AG04450 (cell line): ENCODE data around the gene ST3GAL5. TPM values are rescaled to one million over a fixed set of nuclear protein-coding genes. Genes with fewer than 3 reads are reported as not detected.
"Not testable (repeated sequence)": the region's sequence is repeated elsewhere in the genome, so short reads cannot be mapped to it uniquely, and the experiment has no call there.

Experiments used
- CTCF ChIA-PET: fragments of 300-600, 350-600 bp; formaldehyde crosslinking; extraction: SDS; loops from one replicate; lab custom pipeline; 2022; ENCODE audit warnings: antibody characterized with exemption, inconsistent platforms; lab: Charles Lee
- POLR2A ChIA-PET: fragments of 350-600 bp; formaldehyde crosslinking; extraction: SDS; loops from one replicate; lab custom pipeline; 2021; ENCODE audit warnings: antibody characterized with exemption, inconsistent platforms; lab: Yijun Ruan, JAX
- DNase-seq: peaks from one replicate; pipeline ENCODE4 v3.0.0-alpha.2; 2011; ENCODE audit warnings: low read depth, low spot score
- H3K27ac ChIP-seq: one replicate; pipeline ENCODE4 v1.5.1; 2012; ENCODE audit warnings: low read depth, low read length, control low read depth
- H3K27me3 ChIP-seq: one replicate; pipeline ENCODE4 v1.6.0; 2012; ENCODE audit warnings: low read length; ENCODE audit not compliant: control insufficient read depth, insufficient read depth
- H3K4me3 ChIP-seq: 2 replicates; pipeline ENCODE4 v1.5.1; 2011; ENCODE audit warnings: mild to moderate bottlenecking, low read depth, low read length, control low read depth
- H3K9me3 ChIP-seq: 2 replicates; pipeline ENCODE4 v1.5.1; 2012; ENCODE audit warnings: low read length; ENCODE audit not compliant: control insufficient read depth, insufficient read depth
- polyA plus RNA-seq: library from polyadenylated mRNA; depleted of rRNA; stranded (reverse); fragments of >200 nt; gene quantifications from 2 replicates; pipeline ENCODE4 v1.2.3, GENCODE V29; 2011
- TF ChIP-seq, protein P1 (sequence below): IDR thresholded peaks from 2 replicates; pipeline ENCODE4 v1.5.1; 2011; ENCODE audit warnings: low read depth, low read length, control low read depth, inconsistent platforms

Gene ST3GAL5
- polyA plus RNA-seq, 1 experiment, result 26.8 TPM

DNA sequence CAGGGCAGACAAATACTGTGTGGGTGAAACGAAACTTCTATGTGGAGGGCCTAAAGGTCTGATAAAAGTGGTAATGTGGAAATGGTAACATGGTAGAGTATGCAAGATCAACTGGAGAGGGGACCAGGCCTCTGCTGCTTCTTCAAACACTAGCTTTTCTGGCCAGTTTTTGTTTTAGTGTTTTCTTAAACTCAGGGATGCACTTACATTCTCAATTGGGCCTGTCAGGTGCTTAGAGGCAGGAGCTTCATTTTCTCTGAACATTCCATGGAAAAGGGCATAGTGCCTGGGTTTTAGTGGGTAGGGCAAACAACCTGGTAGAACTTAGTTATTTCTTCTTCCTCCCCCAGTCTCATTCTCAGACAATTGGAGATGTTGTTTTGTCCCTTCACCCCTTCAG is 10.5 kb upstream of the ST3GAL5 start:
- DNase-seq, result no peak
- TF ChIP-seq, protein P1, sequence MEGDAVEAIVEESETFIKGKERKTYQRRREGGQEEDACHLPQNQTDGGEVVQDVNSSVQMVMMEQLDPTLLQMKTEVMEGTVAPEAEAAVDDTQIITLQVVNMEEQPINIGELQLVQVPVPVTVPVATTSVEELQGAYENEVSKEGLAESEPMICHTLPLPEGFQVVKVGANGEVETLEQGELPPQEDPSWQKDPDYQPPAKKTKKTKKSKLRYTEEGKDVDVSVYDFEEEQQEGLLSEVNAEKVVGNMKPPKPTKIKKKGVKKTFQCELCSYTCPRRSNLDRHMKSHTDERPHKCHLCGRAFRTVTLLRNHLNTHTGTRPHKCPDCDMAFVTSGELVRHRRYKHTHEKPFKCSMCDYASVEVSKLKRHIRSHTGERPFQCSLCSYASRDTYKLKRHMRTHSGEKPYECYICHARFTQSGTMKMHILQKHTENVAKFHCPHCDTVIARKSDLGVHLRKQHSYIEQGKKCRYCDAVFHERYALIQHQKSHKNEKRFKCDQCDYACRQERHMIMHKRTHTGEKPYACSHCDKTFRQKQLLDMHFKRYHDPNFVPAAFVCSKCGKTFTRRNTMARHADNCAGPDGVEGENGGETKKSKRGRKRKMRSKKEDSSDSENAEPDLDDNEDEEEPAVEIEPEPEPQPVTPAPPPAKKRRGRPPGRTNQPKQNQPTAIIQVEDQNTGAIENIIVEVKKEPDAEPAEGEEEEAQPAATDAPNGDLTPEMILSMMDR, result no peak
- CTCF ChIA-PET, result interaction anchor here (1.2 kb wide), 1 partner anchor 126 kb away, joined by 3 read pairs; no protein-coding TSS in a partner anchor
- POLR2A ChIA-PET, result no interaction called here
- Histone ChIP-seq H3K4me3 (no peak overlapping the region), H3K9me3 (peaks cover 2% of the 10 kb centered on the region), H3K27ac (no peak overlapping the region), H3K27me3 (peaks cover 4% of the 10 kb centered on the region)

DNA sequence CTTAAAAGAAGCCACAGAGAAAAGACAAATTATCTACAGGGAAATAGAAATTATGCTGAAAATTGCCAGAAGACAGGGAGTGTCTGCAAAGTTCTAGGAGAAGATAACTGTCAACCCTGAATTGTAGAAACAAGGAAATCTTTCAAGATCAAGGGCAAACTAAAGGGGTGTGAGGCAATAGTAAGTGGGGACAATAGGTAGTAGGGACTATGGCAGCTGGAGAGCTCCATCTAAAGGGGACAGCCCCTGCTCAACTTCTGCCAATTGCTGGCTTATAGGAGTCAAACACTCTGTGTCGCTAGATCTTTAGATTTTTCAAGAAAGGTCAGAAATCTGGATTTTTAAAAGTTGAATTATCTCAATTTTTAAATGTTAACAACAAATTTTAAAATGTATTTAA is 10.1 kb upstream of the ST3GAL5 start:
- CTCF ChIA-PET, result no interaction called here
- peaks cover 4% of the 10 kb centered on the region for H3K27me3 ChIP-seq
- no peak overlapping the region for H3K4me3 ChIP-seq
- H3K27ac ChIP-seq, result no peak overlapping the region
- POLR2A ChIA-PET, result no interaction called here
- peaks cover 2% of the 10 kb centered on the region for H3K9me3 ChIP-seq
- no peak for DNase-seq
- TF ChIP-seq, protein P1, result no peak

DNA sequence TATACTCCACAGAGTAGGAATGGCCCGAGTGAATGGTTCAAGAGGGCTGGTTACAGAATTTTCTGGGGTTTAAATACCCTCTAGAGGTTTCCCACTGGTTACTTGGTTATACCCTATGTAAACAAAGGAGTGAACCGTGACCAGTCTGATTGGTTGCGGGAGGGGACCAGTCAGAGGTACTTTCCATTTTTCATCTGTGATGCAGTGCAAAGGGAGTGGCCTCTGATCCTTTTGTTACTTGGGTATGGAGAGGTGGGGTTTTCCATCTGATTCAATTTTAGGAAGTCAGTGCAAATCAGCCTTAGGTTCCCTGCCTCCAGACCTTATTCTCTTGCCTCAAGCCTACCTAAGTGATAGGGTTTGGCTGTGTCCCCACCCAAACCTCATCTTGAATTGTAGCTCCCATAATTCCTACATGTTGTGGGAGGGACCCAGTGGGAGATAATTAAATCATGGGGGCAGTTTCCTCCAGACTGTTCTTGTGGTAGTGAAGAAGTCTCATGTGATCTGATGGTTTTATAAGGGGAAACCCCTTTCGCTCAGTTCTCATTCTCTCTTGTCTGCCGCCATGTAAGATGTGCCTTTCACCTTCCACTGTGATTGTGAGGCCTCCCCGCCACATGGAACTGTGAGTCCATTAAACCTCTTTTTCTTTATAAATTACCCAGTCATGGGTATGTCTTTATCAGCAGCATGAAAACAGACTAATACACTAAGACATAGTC is 5.9 kb upstream of the ST3GAL5 start:
- DNase-seq, H3K9me3 ChIP-seq, H3K27me3 ChIP-seq, POLR2A ChIA-PET, H3K4me3 ChIP-seq, H3K27ac ChIP-seq, CTCF ChIA-PET: not testable (repeated sequence)

GRCh38 chr2:85893428-85894258 is 4.9 kb upstream of the ST3GAL5 start:
- Histone ChIP-seq H3K4me3 (no peak overlapping the region), H3K27me3 (no peaks in the 10 kb centered on the region), H3K9me3 (peaks cover 2% of the 10 kb centered on the region), H3K27ac (peak overlapping the region; percentile 58)
- ChIA-PET POLR2A (no interaction called here), CTCF (no interaction called here)
- TF ChIP-seq, protein P1, result no peak
- DNase-seq, result no peak

DNA sequence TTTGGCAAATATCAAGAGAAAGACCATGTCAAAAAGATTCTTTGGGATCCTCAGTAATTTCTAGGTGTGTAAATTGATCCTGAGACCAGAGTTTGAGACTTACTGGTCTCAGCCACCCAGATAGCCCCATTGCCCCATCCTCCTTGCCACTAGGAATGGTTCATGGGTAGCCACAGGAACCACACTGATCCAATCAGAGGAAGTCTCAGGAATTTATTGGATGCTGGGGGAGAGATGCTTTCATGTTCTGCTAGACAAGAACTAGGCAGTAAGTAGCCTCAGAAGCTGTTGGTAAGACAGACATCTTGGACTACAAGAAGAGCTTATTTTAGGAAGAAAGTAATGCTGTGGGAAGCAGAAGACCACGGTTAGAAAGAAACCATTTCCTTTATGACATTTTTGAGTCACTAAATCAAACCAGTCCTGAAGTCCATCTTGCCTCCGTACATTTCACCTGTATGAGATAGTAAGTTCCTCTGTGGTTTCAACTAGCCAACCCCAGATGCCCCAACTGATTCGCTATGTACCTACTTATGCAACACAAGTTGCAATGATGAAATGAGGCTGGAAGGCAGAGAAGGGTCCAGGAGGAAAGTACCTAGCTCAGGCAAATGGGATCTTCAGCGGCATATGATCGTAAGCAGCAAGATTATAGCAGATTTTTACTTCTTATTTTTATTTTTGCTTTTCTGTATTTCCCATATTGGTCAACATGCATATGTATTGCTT is 3.6 kb upstream of the ST3GAL5 start:
- no peaks in the 10 kb centered on the region for H3K27me3 ChIP-seq
- CTCF ChIA-PET, result interaction anchor here (1.0 kb wide), 1 partner anchor 188 kb away, joined by 3 read pairs; no protein-coding TSS in a partner anchor
- no peak overlapping the region for H3K27ac ChIP-seq
- no peak for DNase-seq
- H3K9me3 ChIP-seq, result peaks cover 2% of the 10 kb centered on the region
- TF ChIP-seq, protein P1, result no peak
- POLR2A ChIA-PET, result no interaction called here
- no peak overlapping the region for H3K4me3 ChIP-seq
